Globus pallidus (tissue), 1 donor: ENCODE data around the gene SLC44A1.

Experiments used
- DNase-seq: peaks from one replicate; pipeline ENCODE4 v3.0.0-alpha.2; 2015; ENCODE audit warnings: low spot score

The SLC44A1 gene

GRCh38 chr9:105339849-105340248 lies 95.4 kb downstream of the SLC44A1 start:
- no peak for DNase-seq

GRCh38 chr9:105341434-105342146 lies 97.1 kb downstream of the SLC44A1 start:
- no peak for DNase-seq

- DNase-seq, result no peak
These were observed 97.7 kb downstream of the SLC44A1 start for GRCh38 chr9:105342147-105342505.

GRCh38 chr9:105344283-105344682 lies 99.8 kb downstream of the SLC44A1 start:
- no peak for DNase-seq

GRCh38 chr9:105345626-105346025 lies 101.2 kb downstream of the SLC44A1 start:
- no peak for DNase-seq

GRCh38 chr9:105346273-105346672 lies 101.8 kb downstream of the SLC44A1 start:
- DNase-seq, result no peak

GRCh38 chr9:105354448-105354847 lies 110.0 kb downstream of the SLC44A1 start:
- DNase-seq, result no peak

- no peak for DNase-seq
These were observed 111.3 kb downstream of the SLC44A1 start for GRCh38 chr9:105355781-105356180.

- DNase-seq, result no peak
These were observed 113.5 kb downstream of the SLC44A1 start for GRCh38 chr9:105357937-105358336.

GRCh38 chr9:105359892-105360291 lies 115.4 kb downstream of the SLC44A1 start:
- DNase-seq, result no peak

GRCh38 chr9:105360344-105360743 lies 115.9 kb downstream of the SLC44A1 start:
- no peak for DNase-seq

GRCh38 chr9:105361873-105362272 lies 117.4 kb downstream of the SLC44A1 start:
- no peak for DNase-seq

GRCh38 chr9:105362470-105362869 lies 118.0 kb downstream of the SLC44A1 start:
- no peak for DNase-seq

- DNase-seq, result no peak
These were observed 119.4 kb downstream of the SLC44A1 start for GRCh38 chr9:105363837-105364236.

GRCh38 chr9:105369911-105370310 lies 125.5 kb downstream of the SLC44A1 start:
- no peak for DNase-seq

- no peak for DNase-seq
These were observed 129.3 kb downstream of the SLC44A1 start for GRCh38 chr9:105373723-105374122.

- DNase-seq, result no peak
These were observed 130.9 kb downstream of the SLC44A1 start for GRCh38 chr9:105375323-105375722.

- no peak for DNase-seq
These were observed 132.4 kb downstream of the SLC44A1 start for GRCh38 chr9:105376893-105377292.

GRCh38 chr9:105385381-105385985 lies 141.0 kb downstream of the SLC44A1 start:
- DNase-seq, result peak; percentile 39

- no peak for DNase-seq
These were observed 145.3 kb downstream of the SLC44A1 start for GRCh38 chr9:105389796-105390195.

GRCh38 chr9:105390871-105391270 lies 146.4 kb downstream of the SLC44A1 start:
- DNase-seq, result no peak

- no peak for DNase-seq
These were observed 146.8 kb downstream of the SLC44A1 start for GRCh38 chr9:105391288-105391687.

GRCh38 chr9:105392531-105392930 lies 148.1 kb downstream of the SLC44A1 start:
- DNase-seq, result no peak
